ENCODE data around the gene JOSD1.

DNA sequence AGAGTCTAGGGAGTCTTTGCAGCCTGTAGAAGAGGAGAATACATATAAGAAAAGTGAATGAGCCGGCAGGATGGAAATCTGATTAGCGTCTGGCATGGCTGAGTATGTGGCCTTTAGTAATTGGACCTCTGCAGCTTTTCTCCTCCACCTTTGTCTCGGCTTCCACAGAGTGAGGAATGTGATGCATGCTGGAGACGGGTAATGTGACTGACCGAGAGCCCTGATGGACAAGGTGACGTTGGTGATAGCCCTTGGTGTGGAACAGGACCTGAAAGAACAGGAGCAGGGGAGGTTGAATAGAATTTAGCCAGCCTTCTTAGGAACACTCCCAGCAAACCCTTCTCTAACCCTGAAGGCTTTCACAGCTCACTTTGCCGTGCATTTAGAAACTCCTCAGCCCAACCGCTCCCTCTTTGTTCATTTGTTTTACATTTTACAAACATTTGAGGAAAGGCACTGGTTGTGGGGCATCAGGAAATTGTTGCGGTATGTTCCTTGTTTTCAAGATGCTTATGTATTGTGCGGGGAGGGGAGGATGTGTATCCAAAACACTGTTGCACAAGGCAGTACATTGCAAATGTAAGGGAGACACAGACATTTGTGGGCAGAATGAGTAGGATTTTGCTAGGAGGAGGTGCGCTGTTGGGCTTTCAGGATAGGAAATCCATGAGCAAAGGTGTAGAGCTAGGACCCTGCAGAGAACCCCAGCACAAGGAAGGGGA is 11.9 kb upstream of the JOSD1 start:
- TF ChIP-seq HMGXB4 (CRISPR knock-in tag; IDR thresholded peaks at IDR 0.05) (no peak), EGR1 (conservative IDR thresholded peaks at IDR 0.05) (no peak), ZNF263 (CRISPR knock-in tag; IDR thresholded peaks at IDR 0.05; ENCODE audit: borderline replicate concordance) (no peak), ZNF324 (CRISPR knock-in tag; IDR thresholded peaks at IDR 0.05) (no peak), HOMEZ (CRISPR knock-in tag; IDR thresholded peaks at IDR 0.05) (no peak)
- TF ChIP-seq, protein P1, sequence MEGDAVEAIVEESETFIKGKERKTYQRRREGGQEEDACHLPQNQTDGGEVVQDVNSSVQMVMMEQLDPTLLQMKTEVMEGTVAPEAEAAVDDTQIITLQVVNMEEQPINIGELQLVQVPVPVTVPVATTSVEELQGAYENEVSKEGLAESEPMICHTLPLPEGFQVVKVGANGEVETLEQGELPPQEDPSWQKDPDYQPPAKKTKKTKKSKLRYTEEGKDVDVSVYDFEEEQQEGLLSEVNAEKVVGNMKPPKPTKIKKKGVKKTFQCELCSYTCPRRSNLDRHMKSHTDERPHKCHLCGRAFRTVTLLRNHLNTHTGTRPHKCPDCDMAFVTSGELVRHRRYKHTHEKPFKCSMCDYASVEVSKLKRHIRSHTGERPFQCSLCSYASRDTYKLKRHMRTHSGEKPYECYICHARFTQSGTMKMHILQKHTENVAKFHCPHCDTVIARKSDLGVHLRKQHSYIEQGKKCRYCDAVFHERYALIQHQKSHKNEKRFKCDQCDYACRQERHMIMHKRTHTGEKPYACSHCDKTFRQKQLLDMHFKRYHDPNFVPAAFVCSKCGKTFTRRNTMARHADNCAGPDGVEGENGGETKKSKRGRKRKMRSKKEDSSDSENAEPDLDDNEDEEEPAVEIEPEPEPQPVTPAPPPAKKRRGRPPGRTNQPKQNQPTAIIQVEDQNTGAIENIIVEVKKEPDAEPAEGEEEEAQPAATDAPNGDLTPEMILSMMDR (IDR thresholded peaks at IDR 0.05 in 2 of 3, conservative IDR thresholded peaks at IDR 0.05 in 1 of 3; ENCODE audit: insufficient read depth in 2 of 3, low read depth in 1 of 3, low read length in 3 of 3), result no peak

Data from K562 (cell line).